Thyroid gland (tissue), 4 donors: ENCODE results near the gene PTPRN. TPM values are rescaled to one million over a fixed set of nuclear protein-coding genes. Genes with fewer than 3 reads are reported as not detected.
"Not testable (repeated sequence)": the region's sequence is repeated elsewhere in the genome, so short reads cannot be mapped to it uniquely, and the experiment has no call there.

Experiments used
- DNase-seq, 2 donors: peaks; one replicate each; pipeline ENCODE4 v3.0.0-alpha.2; 2019
- H3K27ac ChIP-seq, 3 donors: fragments of 200-600 bp; sonication (generic); 1 replicate in 2 of 3; 2 replicates in 1 of 3; pipeline ENCODE4 v1.5.1; 2016 to 2019; ENCODE audit warnings: mild to moderate bottlenecking in 1 of 3, moderate library complexity in 1 of 3
- H3K27me3 ChIP-seq: fragments of 200-600 bp; sonication (generic); one replicate; pipeline ENCODE4 v1.5.1; 2019
- H3K36me3 ChIP-seq, 2 donors: fragments of 200-600 bp; sonication (generic); one replicate each; pipeline ENCODE4 v1.5.1; 2016 to 2019
- H3K4me1 ChIP-seq, 2 donors: fragments of 200-600 bp; sonication (generic); one replicate each; pipeline ENCODE4 v1.5.1; 2017 to 2019
- H3K4me3 ChIP-seq, 3 donors: fragments of 200-600 bp; sonication (generic); replicated peaks in 1 of 3; 1 replicate in 2 of 3; 2 replicates in 1 of 3; pipeline ENCODE4 v1.5.1; 2016; ENCODE audit warnings: mild to moderate bottlenecking in 1 of 3
- H3K9me3 ChIP-seq: fragments of 200-600 bp; sonication (generic); one replicate; pipeline ENCODE4 v1.5.1; 2017
- POLR2A ChIP-seq, 2 donors: fragments of 450-650 bp; IDR thresholded peaks; one replicate each; pipeline ENCODE4 v1.6.1; 2017; ENCODE audit warnings: antibody characterized with exemption in 2 of 2, mild to moderate bottlenecking in 2 of 2, moderate library complexity in 1 of 2
- WGBS, 2 donors: methylation state at CpG; one replicate each; pipeline ENCODE4 v1.1.5; 2017; 5-methylcytosine and 5-hydroxymethylcytosine counted together
- intact Hi-C: fragments of 100-400 bp; cut with DNase I; formaldehyde crosslinking; loops from one replicate; pipeline ENCODE4 v1.15.1; 2023
- total RNA-seq, 4 donors: library from RNA; depleted of rRNA; stranded (reverse); fragments of >200 nt; gene quantifications; one replicate each; pipeline ENCODE4 v1.2.3, GENCODE V29; 2016
- TF ChIP-seq, protein P1 (sequence below), 6 experiments: fragments of 200-600 bp in 3 of 6; fragments of 450-650 bp in 3 of 6; sonication (generic) in 3 of 6; IDR thresholded peaks; one replicate each; pipeline ENCODE4 v1.5.1; 2016 to 2019; ENCODE audit warnings: antibody characterized with exemption in 6 of 6, mild to moderate bottlenecking in 2 of 6, inconsistent platforms in 1 of 6, moderate library complexity in 1 of 6

PTPRN gene
- total RNA-seq, 4 donors from 2014 or later = 1.9 to 4.6 (median 4.4) TPM; not detected in 1

GRCh38 chr2:219287580-219288265 is 21.5 kb downstream of the PTPRN start:
- H3K4me1 ChIP-seq = peaks cover 0 to 11% of the 10 kb centered on the region in 2 donors
- intact Hi-C loops = no loop called here
- H3K9me3 ChIP-seq = no peaks in the 10 kb centered on the region
- DNase-seq = no peak
- no peaks in the 10 kb centered on the region for H3K27me3 ChIP-seq
- TF ChIP-seq, protein P1, sequence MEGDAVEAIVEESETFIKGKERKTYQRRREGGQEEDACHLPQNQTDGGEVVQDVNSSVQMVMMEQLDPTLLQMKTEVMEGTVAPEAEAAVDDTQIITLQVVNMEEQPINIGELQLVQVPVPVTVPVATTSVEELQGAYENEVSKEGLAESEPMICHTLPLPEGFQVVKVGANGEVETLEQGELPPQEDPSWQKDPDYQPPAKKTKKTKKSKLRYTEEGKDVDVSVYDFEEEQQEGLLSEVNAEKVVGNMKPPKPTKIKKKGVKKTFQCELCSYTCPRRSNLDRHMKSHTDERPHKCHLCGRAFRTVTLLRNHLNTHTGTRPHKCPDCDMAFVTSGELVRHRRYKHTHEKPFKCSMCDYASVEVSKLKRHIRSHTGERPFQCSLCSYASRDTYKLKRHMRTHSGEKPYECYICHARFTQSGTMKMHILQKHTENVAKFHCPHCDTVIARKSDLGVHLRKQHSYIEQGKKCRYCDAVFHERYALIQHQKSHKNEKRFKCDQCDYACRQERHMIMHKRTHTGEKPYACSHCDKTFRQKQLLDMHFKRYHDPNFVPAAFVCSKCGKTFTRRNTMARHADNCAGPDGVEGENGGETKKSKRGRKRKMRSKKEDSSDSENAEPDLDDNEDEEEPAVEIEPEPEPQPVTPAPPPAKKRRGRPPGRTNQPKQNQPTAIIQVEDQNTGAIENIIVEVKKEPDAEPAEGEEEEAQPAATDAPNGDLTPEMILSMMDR (IDR thresholded peaks at IDR 0.05) = no peak
- no peak overlapping the region for H3K27ac ChIP-seq
- H3K36me3 ChIP-seq = peaks cover 24 to 27% of the 10 kb centered on the region in 2 donors
- 78 to 85% methylated on average over 10 of the region's 10 CpGs for WGBS, 2 donors
- H3K4me3 ChIP-seq = no peak overlapping the region

DNA sequence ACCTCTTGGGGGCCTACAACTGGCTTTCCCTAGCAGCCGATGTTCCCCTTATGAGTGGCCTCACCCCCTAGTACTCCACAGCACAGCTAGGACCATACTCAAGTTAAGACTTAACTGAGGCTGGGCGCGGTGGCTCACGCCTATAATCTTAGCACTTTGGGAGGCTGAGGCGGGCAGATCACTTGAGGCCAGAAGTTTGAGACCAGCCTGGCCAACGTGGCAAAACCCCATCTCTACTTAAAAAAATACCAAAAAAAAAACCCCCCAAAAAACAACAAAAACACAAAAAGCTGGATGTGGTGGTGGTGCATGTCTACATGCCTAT is 22.1 kb downstream of the PTPRN start:
- H3K9me3 ChIP-seq, H3K27ac ChIP-seq, H3K4me3 ChIP-seq, H3K27me3 ChIP-seq, DNase-seq, intact Hi-C loops: not testable (repeated sequence)
- Histone ChIP-seq H3K4me1 (peaks cover 0 to 11% of the 10 kb centered on the region in 2 donors), H3K36me3 (peaks cover 28 to 33% of the 10 kb centered on the region in 2 donors)
- WGBS, 2 donors = 87 to 89% methylated on average over 6 of the region's 6 CpGs

- WGBS, 2 donors = 78 to 82% methylated on average over 8 to 10 of the region's 12 CpGs
- peaks cover 33 to 38% of the 10 kb centered on the region in 2 donors for H3K36me3 ChIP-seq
- peaks cover 0 to 11% of the 10 kb centered on the region in 2 donors for H3K4me1 ChIP-seq
- H3K27me3 ChIP-seq = no peaks in the 10 kb centered on the region
- H3K27ac ChIP-seq = no peak overlapping the region
- intact Hi-C loops = no loop called here
- no peaks in the 10 kb centered on the region for H3K9me3 ChIP-seq
- TF ChIP-seq, protein P1 (IDR thresholded peaks at IDR 0.05) = no peak
- no peak for TF ChIP-seq POLR2A (IDR thresholded peaks at IDR 0.05)
- no peak for DNase-seq
- no peak overlapping the region for H3K4me3 ChIP-seq
These were observed 22.6 kb downstream of the PTPRN start for GRCh38 chr2:219286436-219287115.

DNA sequence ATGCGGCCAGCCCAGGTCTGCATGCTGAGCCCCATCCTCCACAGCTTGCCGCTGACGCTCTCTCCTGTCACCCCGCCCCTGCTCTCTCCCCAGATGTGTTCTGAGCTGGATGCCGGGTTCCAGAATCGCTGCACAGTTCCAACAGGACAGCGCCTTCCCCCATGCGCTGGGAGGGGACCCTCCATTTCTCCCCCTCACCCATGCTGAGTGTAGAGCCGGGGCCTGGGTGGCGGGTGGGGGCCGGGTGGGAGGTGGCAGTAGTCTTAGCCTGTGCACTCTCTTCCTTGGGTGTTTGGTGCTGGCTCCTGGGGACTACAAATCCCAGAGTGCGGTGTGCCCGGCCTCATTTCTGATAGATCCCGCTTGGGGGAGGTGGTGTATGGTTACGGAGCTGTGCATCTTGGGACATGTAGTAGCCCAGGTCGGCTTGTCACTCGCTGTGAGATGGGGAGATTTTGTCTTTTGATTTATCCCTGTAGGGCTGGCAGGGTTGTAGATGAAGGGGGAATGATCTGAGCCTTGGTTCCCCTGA is 23.2 kb downstream of the PTPRN start:
- Histone ChIP-seq H3K4me1 (peaks cover 0 to 11% of the 10 kb centered on the region in 2 donors), H3K4me3 (no peak overlapping the region), H3K27ac (no peak overlapping the region), H3K9me3 (no peaks in the 10 kb centered on the region), H3K36me3 (peaks cover 37 to 42% of the 10 kb centered on the region in 2 donors), H3K27me3 (no peaks in the 10 kb centered on the region)
- DNase-seq = no peak
- 78 to 93% methylated on average over 11 to 14 of the region's 17 CpGs for WGBS, 2 donors
- intact Hi-C loops = no loop called here
- no peak for TF ChIP-seq POLR2A (IDR thresholded peaks at IDR 0.05)
- TF ChIP-seq, protein P1 (IDR thresholded peaks at IDR 0.05) = no peak

DNA sequence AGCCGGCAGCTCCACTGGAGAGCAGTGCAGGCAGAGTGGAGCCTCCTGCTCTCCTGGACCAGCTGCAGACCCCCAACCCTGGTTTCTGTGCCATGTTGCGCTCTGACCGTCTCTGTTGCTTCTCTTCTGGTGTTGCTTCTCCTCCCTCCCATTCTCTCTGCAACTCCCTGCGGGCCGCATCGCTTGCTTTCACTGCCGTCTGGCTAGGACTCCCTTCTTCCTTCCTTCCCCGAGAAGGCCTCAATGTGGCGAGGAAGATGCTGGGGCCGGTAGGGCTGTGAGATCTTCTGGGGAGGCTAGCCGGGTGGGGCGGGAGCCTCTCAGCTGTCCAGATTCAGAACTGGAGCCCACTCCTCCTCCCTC is 23.8 kb downstream of the PTPRN start:
- intact Hi-C loops = no loop called here
- no peaks in the 10 kb centered on the region for H3K9me3 ChIP-seq
- H3K4me3 ChIP-seq = no peak overlapping the region
- H3K27me3 ChIP-seq = no peaks in the 10 kb centered on the region
- WGBS, 2 donors = 92 to 94% methylated on average over 12 of the region's 12 CpGs
- DNase-seq = no peak
- H3K4me1 ChIP-seq = peaks cover 0 to 13% of the 10 kb centered on the region in 2 donors
- H3K36me3 ChIP-seq = peaks cover 42% of the 10 kb centered on the region in 2 donors
- H3K27ac ChIP-seq = no peak overlapping the region
- TF ChIP-seq, protein P1 (IDR thresholded peaks at IDR 0.05) = no peak
